Panc1 (cell line): ENCODE data around the gene ORC5. TPM values are rescaled to one million over a fixed set of nuclear protein-coding genes. Genes with fewer than 3 reads are reported as not detected.
A peak's percentile ranks its signal among the peaks of the same experiment; 100 is the strongest.

Experiments used
- ATAC-seq: fragments of 200-7000 bp; cut with Tn5 transposase; 2 replicates; pipeline ENCODE4 v1.9.1; 2020; ENCODE audit warnings: mild to moderate bottlenecking, moderate library complexity
- BruUV-seq: library from RNA; stranded (reverse); fragments of 400-500 nt; replicated peaks from 2 replicates; lab custom pipeline; 2021; lab: Mats Ljungman, UMichigan
- CTCF ChIA-PET: fragments of 300-600 bp; sonication (Branson Sonifier 250); formaldehyde crosslinking; loops from one replicate; lab custom pipeline; 2022; ENCODE audit warnings: antibody characterized with exemption; lab: Charles Lee
- POLR2A ChIA-PET: fragments of 300-600 bp; sonication (Branson Sonifier 250); formaldehyde crosslinking; loops from one replicate; lab custom pipeline; 2022; ENCODE audit warnings: antibody characterized with exemption; lab: Charles Lee
- DNase-seq: peaks from one replicate; pipeline ENCODE4 v3.0.0-alpha.2; 2010; ENCODE audit warnings: low read depth, low spot score
- H3K27ac ChIP-seq: 2 replicates; pipeline ENCODE4 v1.5.1; 2011; ENCODE audit warnings: mild to moderate bottlenecking, low read length, inconsistent platforms
- H3K27me3 ChIP-seq: fragments of 200-500 bp; sonication (Bioruptor generic); 2 replicates; pipeline ENCODE4 v1.6.0; 2014; ENCODE audit warnings: low read length, inconsistent platforms; ENCODE audit not compliant: control insufficient read depth, insufficient read depth
- H3K36me3 ChIP-seq: fragments of 200-500 bp; sonication (Bioruptor generic); 2 replicates; pipeline ENCODE4 v1.5.1; 2014; ENCODE audit warnings: inconsistent platforms, mild to moderate bottlenecking, low read length, moderate library complexity; ENCODE audit not compliant: control insufficient read depth, insufficient read depth
- H3K4me1 ChIP-seq: 2 replicates; pipeline ENCODE4 v1.5.1; 2011; ENCODE audit warnings: inconsistent platforms, mild to moderate bottlenecking, low read length, moderate library complexity; ENCODE audit not compliant: control insufficient read depth, insufficient read depth
- H3K4me3 ChIP-seq, 2 experiments: 2 replicates each; pipeline ENCODE4 v1.5.1; 2011 to 2012; ENCODE audit warnings: low read depth in 2 of 2, low read length in 2 of 2, mild to moderate bottlenecking in 2 of 2, inconsistent platforms in 1 of 2, moderate library complexity in 1 of 2
- H3K9me3 ChIP-seq: fragments of 200-500 bp; sonication (Bioruptor generic); 2 replicates; pipeline ENCODE4 v1.5.1; 2014; ENCODE audit warnings: low read depth, mild to moderate bottlenecking, inconsistent platforms, low read length, moderate library complexity; ENCODE audit not compliant: control insufficient read depth, insufficient read depth
- POLR2AphosphoS5 ChIP-seq: IDR thresholded peaks from 2 replicates; pipeline ENCODE4 v1.6.1; 2012; ENCODE audit warnings: mild to moderate bottlenecking, low read depth, low read length, moderate library complexity
- REST ChIP-seq, 2 experiments: IDR thresholded peaks; 2 replicates each; pipeline ENCODE4 v1.6.1; 2011 to 2012; ENCODE audit warnings: low read depth in 2 of 2, control low read depth in 1 of 2, low read length in 1 of 2, mild to moderate bottlenecking in 1 of 2, moderate library complexity in 1 of 2; ENCODE audit not compliant: insufficient read depth in 1 of 2
- SIN3A ChIP-seq: IDR thresholded peaks from 2 replicates; pipeline ENCODE4 v1.6.1; 2012; ENCODE audit warnings: low read depth, mild to moderate bottlenecking, low read length, moderate library complexity, borderline replicate concordance; ENCODE audit not compliant: insufficient read depth
- TCF7L2 ChIP-seq: IDR thresholded peaks from 2 replicates; pipeline ENCODE4 v1.6.1; 2011; ENCODE audit warnings: mild to moderate bottlenecking, low read depth, low read length, inconsistent platforms
- in situ Hi-C: cut with HindIII; loops from 2 replicates; pipeline ENCODE4 v1.10.0; 2016; ENCODE audit warnings: low sequenced_read_pairs, low pct_unique_long_range_greater_than_20kb
- intact Hi-C: fragments of 100-400 bp; cut with micrococcal nuclease; formaldehyde crosslinking; loops from one replicate; pipeline ENCODE4 v1.10.0; 2022; ENCODE audit not compliant: unreplicated experiment
- total RNA-seq: library from RNA; stranded (reverse); gene quantifications from one replicate; pipeline ENCODE4 v1.2.1, GENCODE V29; 2021; ENCODE audit not compliant: unreplicated experiment
- TF ChIP-seq, protein P1 (sequence below): fragments of 450-650 bp; IDR thresholded peaks from 2 replicates; pipeline ENCODE4 v1.5.1; 2017; ENCODE audit warnings: mild to moderate bottlenecking

ORC5 gene
- total RNA-seq, 1 experiment from 2014 or later, result 24.6 TPM

DNA sequence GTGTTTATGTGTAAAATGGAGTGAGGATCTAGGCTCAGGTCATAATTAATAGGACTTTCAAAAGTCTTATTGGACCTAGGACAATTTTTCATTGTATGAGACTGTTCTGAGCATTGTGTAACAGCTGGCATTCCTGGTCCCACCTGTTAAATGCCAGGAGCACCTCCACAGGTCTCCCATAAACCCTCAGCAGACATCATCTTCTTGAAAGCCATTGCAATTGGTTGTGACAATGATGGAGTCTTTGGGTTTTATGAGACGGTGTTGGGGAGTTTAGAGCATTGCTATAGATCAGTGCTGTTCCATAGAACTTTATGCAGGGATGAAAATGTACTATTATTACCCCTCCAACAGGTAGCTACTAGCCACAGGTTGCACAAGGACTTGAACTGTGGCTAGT, 108.9 kb downstream of the ORC5 start:
- Histone ChIP-seq H3K27me3 (peaks cover 12% of the 10 kb centered on the region; the same call in 1 of the 2 replicates), H3K36me3 (no peaks in the 10 kb centered on the region), H3K4me3 (no peak overlapping the region), H3K27ac (no peak overlapping the region), H3K4me1 (no peaks in the 10 kb centered on the region), H3K9me3 (no peaks in the 10 kb centered on the region)
- no TSS peak for BruUV-seq
- no peak for DNase-seq
- ChIA-PET POLR2A (no interaction called here), CTCF (no interaction called here)
- in situ Hi-C loops, result no loop called here
- ATAC-seq, result no peak
- TF ChIP-seq, protein P1, sequence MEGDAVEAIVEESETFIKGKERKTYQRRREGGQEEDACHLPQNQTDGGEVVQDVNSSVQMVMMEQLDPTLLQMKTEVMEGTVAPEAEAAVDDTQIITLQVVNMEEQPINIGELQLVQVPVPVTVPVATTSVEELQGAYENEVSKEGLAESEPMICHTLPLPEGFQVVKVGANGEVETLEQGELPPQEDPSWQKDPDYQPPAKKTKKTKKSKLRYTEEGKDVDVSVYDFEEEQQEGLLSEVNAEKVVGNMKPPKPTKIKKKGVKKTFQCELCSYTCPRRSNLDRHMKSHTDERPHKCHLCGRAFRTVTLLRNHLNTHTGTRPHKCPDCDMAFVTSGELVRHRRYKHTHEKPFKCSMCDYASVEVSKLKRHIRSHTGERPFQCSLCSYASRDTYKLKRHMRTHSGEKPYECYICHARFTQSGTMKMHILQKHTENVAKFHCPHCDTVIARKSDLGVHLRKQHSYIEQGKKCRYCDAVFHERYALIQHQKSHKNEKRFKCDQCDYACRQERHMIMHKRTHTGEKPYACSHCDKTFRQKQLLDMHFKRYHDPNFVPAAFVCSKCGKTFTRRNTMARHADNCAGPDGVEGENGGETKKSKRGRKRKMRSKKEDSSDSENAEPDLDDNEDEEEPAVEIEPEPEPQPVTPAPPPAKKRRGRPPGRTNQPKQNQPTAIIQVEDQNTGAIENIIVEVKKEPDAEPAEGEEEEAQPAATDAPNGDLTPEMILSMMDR, result no peak
- TF ChIP-seq REST (IDR thresholded peaks at IDR 0.05; ENCODE audit: insufficient read depth in 1 of 2, low read depth in 2 of 2, low read length in 1 of 2), result no peak
- no peak for TF ChIP-seq POLR2AphosphoS5
- no peak for TF ChIP-seq TCF7L2
- TF ChIP-seq SIN3A, result no peak
- intact Hi-C loops, result no loop called here

DNA sequence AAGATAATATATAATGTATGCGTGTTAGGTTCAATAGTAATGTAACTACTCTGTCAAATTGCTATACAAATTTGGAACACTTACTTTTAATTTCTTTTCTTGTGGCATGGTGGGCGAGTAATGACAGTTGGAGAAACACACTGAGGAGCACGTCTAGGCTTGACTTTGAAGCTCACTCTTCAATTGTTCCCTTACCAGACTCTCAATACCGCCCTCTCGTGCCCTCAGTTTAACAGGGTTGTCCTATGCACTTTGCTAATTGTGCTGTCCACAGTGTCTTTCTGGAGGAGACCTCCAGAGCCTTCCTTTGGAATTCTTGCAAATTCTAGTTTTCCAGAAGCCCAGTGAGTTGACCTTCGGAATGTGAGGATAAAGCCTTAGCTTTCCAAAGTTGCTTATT, 111.1 kb downstream of the ORC5 start:
- H3K27me3 ChIP-seq, result peaks cover 12% of the 10 kb centered on the region; the same call in 1 of the 2 replicates
- ATAC-seq (0 out of 2 replicates have a peak, but pooled peaks have one; percentile 60), DNase-seq (no peak)
- CTCF ChIA-PET, result interaction anchor here (0.5 kb wide), 1 partner anchor 23 kb away, joined by 4 read pairs; no protein-coding TSS in a partner anchor
- intact Hi-C loops (no loop called here), in situ Hi-C loops (no loop called here)
- no peak overlapping the region for H3K4me3 ChIP-seq
- H3K9me3 ChIP-seq, result no peaks in the 10 kb centered on the region
- TF ChIP-seq, protein P1, result peak; percentile 53
- no peak for TF ChIP-seq SIN3A
- H3K4me1 ChIP-seq, result no peaks in the 10 kb centered on the region
- POLR2A ChIA-PET, result no interaction called here
- H3K27ac ChIP-seq, result no peak overlapping the region
- H3K36me3 ChIP-seq, result no peaks in the 10 kb centered on the region
- BruUV-seq, result no TSS peak
